K562 (cell line): Measurements from ENCODE around the gene ULK3. TPM values are rescaled to one million over a fixed set of nuclear protein-coding genes. Genes with fewer than 3 reads are reported as not detected.

ENCODE experiments used
- ATAC-seq: fragments of 200-7000 bp; cut with Tn5 transposase; 3 replicates; pipeline ENCODE4 v1.9.1; 2020; ENCODE audit warnings: moderate library complexity
- BruUV-seq: library from RNA; stranded (reverse); fragments of 400-500 nt; replicated peaks from 2 replicates; lab custom pipeline; 2021; lab: Mats Ljungman, UMichigan
- CTCF ChIA-PET: fragments of 300-600 bp; formaldehyde crosslinking; extraction: SDS; loops from one replicate; lab custom pipeline; 2021; ENCODE audit warnings: low intra/inter-chr PET ratio; lab: Yijun Ruan, JAX
- POLR2A ChIA-PET: fragments of 300-600, 350-650 bp; sonication (Branson Sonifier 250); formaldehyde crosslinking; extraction: SDS; loops from one replicate; lab custom pipeline; 2021; ENCODE audit warnings: antibody characterized with exemption, inconsistent platforms; lab: Yijun Ruan, JAX
- DNase-seq, 4 experiments: peaks; one replicate each; pipeline versions ENCODE4 v3.0.0 to v3.0.0-alpha.2; 2011 to 2018; ENCODE audit warnings: low spot score in 3 of 4, mixed read lengths in 3 of 4; ENCODE audit errors: extremely low read depth in 1 of 4
- FAIRE-seq: peaks from 2 replicates; lab custom pipeline; 2011; peaks lifted over from hg19 to GRCh38; lab: Jason Lieb, UNC
- H2AFZ ChIP-seq: 2 replicates; pipeline ENCODE4 v1.6.0; 2011; ENCODE audit warnings: low read depth, low read length, control low read depth, inconsistent platforms
- H3K27ac ChIP-seq: fragments of 200-600 bp; 3 replicates; pipeline ENCODE4 v1.8.0; 2011; ENCODE audit warnings: low read depth, mild to moderate bottlenecking, control low read depth, inconsistent platforms, low read length, moderate library complexity, mixed read lengths; ENCODE audit errors: extremely low read depth
- H3K27me3 ChIP-seq, 2 experiments: fragments of 300-600 bp in 1 of 2; 2 replicates in 1 of 2; 3 replicates in 1 of 2; pipeline versions ENCODE4 v1.6.0 to v1.8.0; 2011; ENCODE audit warnings: inconsistent platforms in 2 of 2, low read length in 2 of 2, mild to moderate bottlenecking in 1 of 2, mixed read lengths in 1 of 2, moderate library complexity in 1 of 2; ENCODE audit not compliant: control insufficient read depth in 2 of 2, insufficient read depth in 2 of 2
- H3K36me3 ChIP-seq: fragments of 300-600 bp; 3 replicates; pipeline ENCODE4 v1.8.0; 2011; ENCODE audit warnings: mild to moderate bottlenecking, low read length, inconsistent platforms; ENCODE audit not compliant: control insufficient read depth, insufficient read depth
- H3K4me1 ChIP-seq, 2 experiments: fragments of 200-600 bp in 1 of 2; replicated peaks in 1 of 2; 2 replicates in 1 of 2; 3 replicates in 1 of 2; pipeline versions ENCODE4 v1.5.1 to v1.8.0; 2011; ENCODE audit warnings: inconsistent platforms in 2 of 2, low read length in 2 of 2, mild to moderate bottlenecking in 1 of 2, mixed read lengths in 1 of 2, moderate library complexity in 1 of 2; ENCODE audit not compliant: control insufficient read depth in 2 of 2, insufficient read depth in 2 of 2
- H3K4me2 ChIP-seq: 2 replicates; pipeline ENCODE4 v1.6.1; 2011; ENCODE audit warnings: low read length, control low read depth, inconsistent platforms, mixed read lengths; ENCODE audit not compliant: insufficient read depth
- H3K4me3 ChIP-seq: fragments of 200-600 bp; sonication (generic), shearing (Covaris generic); 2 replicates; pipeline ENCODE4 v1.5.1; 2016; ENCODE audit warnings: control low read depth, inconsistent platforms
- H3K79me2 ChIP-seq: fragments of 200-600 bp; 3 replicates; pipeline ENCODE4 v1.8.0; 2011; ENCODE audit warnings: low read length, inconsistent platforms; ENCODE audit not compliant: control insufficient read depth, insufficient read depth
- H3K9ac ChIP-seq, 2 experiments: 2 replicates each; pipeline versions ENCODE4 v1.6.0 to v1.6.1; 2011; ENCODE audit warnings: low read depth in 2 of 2, low read length in 2 of 2, control low read depth in 1 of 2, inconsistent platforms in 1 of 2, mild to moderate bottlenecking in 1 of 2, mixed read lengths in 1 of 2; ENCODE audit not compliant: insufficient read depth in 1 of 2
- H3K9me1 ChIP-seq: one replicate; pipeline ENCODE4 v1.6.0; 2011; ENCODE audit warnings: inconsistent platforms, mild to moderate bottlenecking, low read length, moderate library complexity; ENCODE audit not compliant: control insufficient read depth, insufficient read depth
- H3K9me3 ChIP-seq: replicated peaks from 2 replicates; pipeline ENCODE4 v1.5.1; 2011; ENCODE audit warnings: low read depth, low read length, inconsistent platforms; ENCODE audit not compliant: control insufficient read depth, insufficient read depth
- H4K20me1 ChIP-seq: replicated peaks from 2 replicates; pipeline ENCODE4 v1.6.1; 2011; ENCODE audit warnings: low read length, inconsistent platforms, mixed read lengths; ENCODE audit not compliant: control insufficient read depth, insufficient read depth
- ATF4 ChIP-seq: fragments of 450-650 bp; formaldehyde crosslinking; IDR thresholded peaks from 2 replicates; pipeline ENCODE4 v1.4.0; 2022; ENCODE audit warnings: mild to moderate bottlenecking, moderate library complexity
- BRF1 ChIP-seq: IDR thresholded peaks from 3 replicates; pipeline ENCODE4 v1.6.1; 2011; ENCODE audit warnings: borderline replicate concordance, mild to moderate bottlenecking; ENCODE audit not compliant: insufficient read length; ENCODE audit errors: extremely low read depth
- ELF4 ChIP-seq: fragments of 450-650 bp; formaldehyde crosslinking; IDR thresholded peaks from 2 replicates; pipeline ENCODE4 v1.4.0; 2022; ENCODE audit warnings: missing genetic modification characterization
- GATAD2B ChIP-seq: fragments of 450-650 bp; IDR thresholded peaks from 2 replicates; pipeline ENCODE4 v1.6.1; 2017; ENCODE audit warnings: mild to moderate bottlenecking, borderline replicate concordance
- HDAC6 ChIP-seq: IDR thresholded peaks from 2 replicates; pipeline ENCODE4 v1.6.1; 2012; ENCODE audit warnings: low read depth, mild to moderate bottlenecking, control low read depth, inconsistent platforms, low read length, moderate library complexity
- MTA3 ChIP-seq: fragments of 450-650 bp; formaldehyde crosslinking; IDR thresholded peaks from 2 replicates; pipeline ENCODE4 v1.6.1; 2017; ENCODE audit warnings: mild to moderate bottlenecking, borderline replicate concordance
- PML ChIP-seq: IDR thresholded peaks from 2 replicates; pipeline ENCODE4 v1.6.1; 2012; ENCODE audit warnings: low read length, inconsistent platforms
- POLR2G ChIP-seq: fragments of 200-400 bp; formaldehyde crosslinking; IDR thresholded peaks from 2 replicates; pipeline ENCODE4 v1.6.1; 2017; ENCODE audit warnings: low read depth, mild to moderate bottlenecking, antibody characterized with exemption, low read length, moderate library complexity
- RBFOX2 ChIP-seq: fragments of 200-400 bp; formaldehyde crosslinking; IDR thresholded peaks from 2 replicates; pipeline ENCODE4 v1.6.1; 2017; ENCODE audit warnings: low read depth, mild to moderate bottlenecking, low read length, moderate library complexity
- RNF2 ChIP-seq: sonication (generic); IDR thresholded peaks from 2 replicates; pipeline ENCODE4 v1.6.1; 2016
- SAFB2 ChIP-seq: fragments of 200-400 bp; formaldehyde crosslinking; IDR thresholded peaks from 2 replicates; pipeline ENCODE4 v1.6.1; 2018; ENCODE audit warnings: borderline replicate concordance, low read length, low read depth, moderate library complexity; ENCODE audit not compliant: severe bottlenecking
- WHSC1 ChIP-seq: IDR thresholded peaks from one replicate; pipeline ENCODE4 v1.6.1; 2012; ENCODE audit warnings: low read length, control low read depth, inconsistent platforms
- ZBTB12 ChIP-seq: fragments of 250-450 bp; sonication (Bioruptor Pico); IDR thresholded peaks from 2 replicates; pipeline ENCODE4 v1.4.0; 2020
- ZNF133 ChIP-seq: fragments of 250-450 bp; sonication (Bioruptor Pico); IDR thresholded peaks from 2 replicates; pipeline ENCODE4 v1.4.0; 2020; ENCODE audit warnings: mild to moderate bottlenecking
- WGBS: fragments of 100-300 bp; shearing (Covaris generic); methylation state at CpG from one replicate; pipeline ENCODE4 v1.1.6; 2016; ENCODE audit warnings: low coverage, mixed read lengths; ENCODE audit not compliant: insufficient coverage; ENCODE audit errors: missing lambda C conversion rate; 5-methylcytosine and 5-hydroxymethylcytosine counted together
- in situ Hi-C: fragments of 300-500 bp; cut with MboI; formaldehyde crosslinking; loops from 4 replicates; pipeline ENCODE4 v1.15.0; 2018; ENCODE audit warnings: inconsistent platforms, mixed read lengths
- intact Hi-C: fragments of 100-400 bp; cut with micrococcal nuclease; formaldehyde crosslinking; loops from 2 replicates; pipeline ENCODE4 v1.14.2; 2022
- polyA plus RNA-seq, 8 experiments: library from polyadenylated mRNA; depleted of rRNA in 4 of 8; stranded (reverse) in 5 of 8; unstranded in 3 of 8; fragments of >200 nt; fragmentation: Nextera tagmentation in 2 of 8; fragmentation: Illumina TruSeq in 1 of 8; extraction: Ambion mirVana in 2 of 8; extraction: Trizol in 1 of 8; gene quantifications; 2 replicates each; pipeline versions ENCODE4 v1.2.1 to v1.2.3, GENCODE V29; 2011 to 2014; ENCODE audit warnings: inconsistent platforms in 1 of 8, missing spikeins in 1 of 8
- total RNA-seq, 7 experiments: library from RNA; depleted of rRNA in 6 of 7; stranded (reverse); fragments of >200 nt in 6 of 7; fragmentation: Illumina TruSeq in 2 of 7; extraction: Trizol in 2 of 7; gene quantifications; 2 replicates each; pipeline versions ENCODE4 v1.2.1 to v1.2.3, GENCODE V29; 2011 to 2021; ENCODE audit warnings: low replicate concordance in 1 of 7

ULK3 gene
- total and polyA plus RNA-seq, 9 of the 15 experiments (the other 6 are each of a cell fraction or from before 2014, with no cell fraction given): 0.68 to 68.0 (median 34.9) TPM

- TF ChIP-seq BRF1 (no peak), ZNF133 (CRISPR knock-in tag) (no peak)
Measured at GRCh38 chr15:74789741-74790079, 53.2 kb downstream of the ULK3 start (continued).

GRCh38 chr15:74789171-74789631, 53.8 kb downstream of the ULK3 start:
- POLR2A ChIA-PET: interaction anchor here (0.5 kb wide), 1 partner anchor 7 kb away, joined by 3 read pairs; no protein-coding TSS in a partner anchor
- intact Hi-C loops: no loop called here
- H4K20me1 ChIP-seq: peaks cover 40% of the 10 kb centered on the region

More at GRCh38 chr15:74789171-74789631, 53.8 kb downstream of the ULK3 start:
- no peak overlapping the region for H3K4me2 ChIP-seq
- WGBS: 87% methylated on average over 14 of the region's 14 CpGs
- peaks cover 74% of the 10 kb centered on the region; the same call in 2 of the 3 replicates for H3K36me3 ChIP-seq
- TF ChIP-seq WHSC1: no peak
- no peak for TF ChIP-seq ELF4 (CRISPR knock-in tag)
- TF ChIP-seq RBFOX2: 0 out of 2 replicates have a peak, but pooled peaks have one; percentile 29
- TF ChIP-seq MTA3: no peak
- TF ChIP-seq GATAD2B: no peak
- TF ChIP-seq POLR2G: 0 out of 2 replicates have a peak, but pooled peaks have one; percentile 18
- TF ChIP-seq ZBTB12 (CRISPR knock-in tag): no peak
- no peak for TF ChIP-seq RNF2
- TF ChIP-seq SAFB2: no peak
- TF ChIP-seq PML: no peak
- no peak for TF ChIP-seq ATF4
- TF ChIP-seq HDAC6: no peak
- H3K27me3 ChIP-seq: no peaks in the 10 kb centered on the region
- peaks cover 88% of the 10 kb centered on the region for H3K79me2 ChIP-seq
- no peaks in the 10 kb centered on the region for H3K9me3 ChIP-seq
- no peak overlapping the region for H3K4me3 ChIP-seq
- H3K9ac ChIP-seq: peak overlapping the region in 1 of 2 experiments; percentile 21; a peak in 1 of 4 replicates
- H3K27ac ChIP-seq: no peak overlapping the region
- FAIRE-seq (no peak), ATAC-seq (no peak), DNase-seq (no peak)
- in situ Hi-C loops: no loop called here
- no peak overlapping the region for H2AFZ ChIP-seq
- H3K9me1 ChIP-seq: no peaks in the 10 kb centered on the region
- CTCF ChIA-PET: no interaction called here
- peaks cover 31 to 56% of the 10 kb centered on the region in 2 experiments for H3K4me1 ChIP-seq
- no TSS peak for BruUV-seq
